ENCODE measurements around the gene UBE2L3.

GRCh38 chr22:21573750-21574494 lies 6.4 kb downstream of the UBE2L3 start:
- TF ChIP-seq CTCF (IDR thresholded peaks at IDR 0.05) (no peak), ZFX (IDR thresholded peaks at IDR 0.05; ENCODE audit: borderline replicate concordance) (no peak)

All from 22Rv1 (cell line).